Esophagus squamous epithelium (tissue), 4 donors: ENCODE data around the gene ZFP36L1.

Experiments
- CTCF ChIP-seq, 6 experiments: fragments of 450-650 bp in 4 of 6; fragments of 200-600 bp in 2 of 6; sonication (generic) in 2 of 6; IDR thresholded peaks; one replicate each; pipeline ENCODE4 v1.5.1; 2016 to 2019; ENCODE audit warnings: antibody characterized with exemption in 6 of 6, mild to moderate bottlenecking in 4 of 6, moderate library complexity in 4 of 6
- POLR2A ChIP-seq, 4 donors: fragments of 450-650 bp; IDR thresholded peaks; one replicate each; pipeline ENCODE4 v1.6.1; 2017; ENCODE audit warnings: antibody characterized with exemption in 4 of 4, mild to moderate bottlenecking in 4 of 4, moderate library complexity in 3 of 4

DNA sequence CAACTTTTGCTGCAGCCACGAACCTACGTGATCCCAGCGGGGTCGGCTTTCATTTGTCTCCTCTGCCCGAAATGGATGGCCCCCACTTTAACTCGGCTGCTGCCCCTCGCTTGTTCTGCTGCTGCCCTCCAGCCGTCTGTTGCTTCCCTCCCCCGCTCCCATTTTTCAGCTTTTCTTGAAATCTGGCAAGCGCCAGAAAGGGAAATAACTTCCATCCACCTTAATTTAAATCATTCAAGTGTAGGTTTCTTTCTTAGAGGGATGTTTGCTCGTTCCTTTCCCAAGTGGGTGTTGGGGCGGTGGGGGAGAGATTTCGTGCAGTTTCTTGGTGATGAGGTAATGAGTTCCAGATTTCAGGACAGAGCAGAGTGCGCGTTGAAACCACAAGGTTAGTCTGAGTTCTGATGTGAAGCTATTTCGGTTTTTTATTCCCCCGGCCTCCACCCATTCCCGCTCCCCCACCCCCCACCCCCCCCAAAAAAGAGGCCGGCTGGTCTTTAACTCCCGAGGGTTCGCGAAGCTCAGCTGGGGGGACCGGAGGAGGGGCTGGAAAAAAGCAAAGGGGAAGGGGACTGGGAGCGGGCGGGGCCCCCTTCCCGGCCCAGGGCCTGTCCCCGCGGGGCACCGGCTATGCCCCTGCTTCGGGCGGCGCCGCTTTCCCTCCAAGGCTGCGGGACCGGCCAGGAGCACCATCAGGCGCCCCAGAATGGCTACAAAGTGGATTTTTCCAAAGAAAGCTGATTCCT, 2.2 kb upstream of the ZFP36L1 start:
- TF ChIP-seq CTCF (IDR thresholded peaks at IDR 0.05) (no peak), POLR2A (IDR thresholded peaks at IDR 0.05) (no peak)
